Common myeloid progenitor, CD34-positive (primary cell): Measurements from ENCODE around the gene HBS1L.

ENCODE experiments used
- CTCF ChIA-PET: fragments of 350-600 bp; sonication (Branson Sonifier 250); formaldehyde crosslinking; loops from one replicate; lab custom pipeline; 2021; ENCODE audit warnings: antibody characterized with exemption; lab: Charles Lee
- POLR2A ChIA-PET: fragments of 350-600 bp; sonication (Branson Sonifier 250); formaldehyde crosslinking; loops from one replicate; lab custom pipeline; 2021; ENCODE audit warnings: antibody characterized with exemption; lab: Charles Lee
- DNase-seq, 3 donors: peaks; one replicate each; pipeline versions ENCODE4 v3.0.0 to v3.0.0-alpha.2; 2013
- H3K27ac ChIP-seq, 2 experiments: 1 replicate in 1 of 2; 2 replicates in 1 of 2; pipeline ENCODE4 v1.7.0; 2013; ENCODE audit warnings: inconsistent platforms in 2 of 2, low read length in 2 of 2, mild to moderate bottlenecking in 2 of 2, low read depth in 1 of 2, moderate library complexity in 1 of 2; ENCODE audit not compliant: severe bottlenecking in 2 of 2, insufficient read depth in 1 of 2, poor library complexity in 1 of 2
- H3K27me3 ChIP-seq, 5 experiments: replicated peaks in 2 of 5; 1 replicate in 3 of 5; 2 replicates in 2 of 5; pipeline versions ENCODE4 v1.6.1 to v1.7.0; 2013; ENCODE audit warnings: low read length in 4 of 5, mild to moderate bottlenecking in 2 of 5, moderate library complexity in 2 of 5, inconsistent platforms in 1 of 5; ENCODE audit not compliant: insufficient read depth in 5 of 5, control insufficient read depth in 4 of 5
- H3K36me3 ChIP-seq, 4 experiments: 1 replicate in 2 of 4; 2 replicates in 2 of 4; pipeline versions ENCODE4 v1.6.1 to v1.7.0; 2013; ENCODE audit warnings: low read length in 3 of 4, control low read depth in 1 of 4, mild to moderate bottlenecking in 1 of 4; ENCODE audit not compliant: control insufficient read depth in 4 of 4, insufficient read depth in 4 of 4
- H3K4me1 ChIP-seq, 4 experiments: 1 replicate in 3 of 4; 2 replicates in 1 of 4; pipeline versions ENCODE4 v1.6.1 to v1.7.1; 2013; ENCODE audit warnings: low read length in 3 of 4, mild to moderate bottlenecking in 3 of 4, control low read depth in 1 of 4, inconsistent platforms in 1 of 4, moderate library complexity in 1 of 4; ENCODE audit not compliant: control insufficient read depth in 4 of 4, insufficient read depth in 4 of 4; ENCODE audit errors: control extremely low read depth in 1 of 4
- H3K4me3 ChIP-seq, 7 experiments: 1 replicate in 4 of 7; 2 replicates in 3 of 7; pipeline versions ENCODE4 v1.5.1 to v1.7.0; 2013; ENCODE audit warnings: mild to moderate bottlenecking in 7 of 7, low read length in 6 of 7, moderate library complexity in 6 of 7, inconsistent platforms in 2 of 7, low read depth in 2 of 7, control low read depth in 1 of 7; ENCODE audit not compliant: insufficient read depth in 4 of 7, control insufficient read depth in 1 of 7; ENCODE audit errors: extremely low read depth in 1 of 7
- H3K9me3 ChIP-seq, 5 experiments: 1 replicate in 4 of 5; 2 replicates in 1 of 5; pipeline versions ENCODE4 v1.6.1 to v1.7.1; 2013; ENCODE audit warnings: low read length in 4 of 5, mild to moderate bottlenecking in 2 of 5, inconsistent platforms in 1 of 5, low read depth in 1 of 5, moderate library complexity in 1 of 5; ENCODE audit not compliant: control insufficient read depth in 4 of 5, insufficient read depth in 2 of 5; ENCODE audit errors: control extremely low read depth in 1 of 5
- WGBS: methylation state at CpG from one replicate; pipeline ENCODE4 v1.1.5; 2013; ENCODE audit not compliant: insufficient coverage; 5-methylcytosine and 5-hydroxymethylcytosine counted together

The HBS1L gene

GRCh38 chr6:135036731-135037420 lies 17.7 kb downstream of the HBS1L start:
- Histone ChIP-seq H3K4me3 (no peak overlapping the region), H3K36me3 (peaks cover 5 to 44% (median 27%) of the 10 kb centered on the region in 4 experiments), H3K27ac (no peak overlapping the region), H3K4me1 (no peaks in the 10 kb centered on the region), H3K9me3 (no peaks in the 10 kb centered on the region), H3K27me3 (no peaks in the 10 kb centered on the region)
- 100% methylated on average over 4 of the region's 5 CpGs for WGBS
- ChIA-PET CTCF (interaction anchor here (0.7 to 2.1 kb wide), 5 partner anchors 9 to 148 kb away, joined by 3 to 5 read pairs (median 4); no protein-coding TSS in a partner anchor), POLR2A (interaction anchor here (0.6 kb wide), 1 partner anchor 147 kb away, joined by 4 read pairs; no protein-coding TSS in a partner anchor)
- DNase-seq = no peak

GRCh38 chr6:135033238-135033637 lies 21.4 kb downstream of the HBS1L start:
- peaks cover 9 to 46% (median 23%) of the 10 kb centered on the region in 4 experiments for H3K36me3 ChIP-seq
- H3K27me3 ChIP-seq = no peaks in the 10 kb centered on the region
- POLR2A ChIA-PET = interaction anchor here (0.6 kb wide), 1 partner anchor 367 kb away, joined by 5 read pairs; no protein-coding TSS in a partner anchor
- H3K27ac ChIP-seq = no peak overlapping the region
- CTCF ChIA-PET = no interaction called here
- DNase-seq = no peak
- 93% methylated on average over 3 of the region's 3 CpGs for WGBS
- H3K9me3 ChIP-seq = no peaks in the 10 kb centered on the region
- no peak overlapping the region for H3K4me3 ChIP-seq
- H3K4me1 ChIP-seq = no peaks in the 10 kb centered on the region

- no peaks in the 10 kb centered on the region for H3K27me3 ChIP-seq
- H3K27ac ChIP-seq = no peak overlapping the region
- H3K4me3 ChIP-seq = no peak overlapping the region
- H3K4me1 ChIP-seq = no peaks in the 10 kb centered on the region
- DNase-seq = no peak
- peaks cover 6 to 29% (median 13%) of the 10 kb centered on the region in 4 experiments for H3K36me3 ChIP-seq
- ChIA-PET CTCF (interaction anchor here (1.3 kb wide), 1 partner anchor 10 kb away, joined by 3 read pairs; no protein-coding TSS in a partner anchor), POLR2A (no interaction called here)
- no peaks in the 10 kb centered on the region for H3K9me3 ChIP-seq
- WGBS = 75% methylated on average over 4 of the region's 5 CpGs
Observed at GRCh38 chr6:135030532-135031178, 24.0 kb downstream of the HBS1L start.

- POLR2A ChIA-PET = no interaction called here
- no peaks in the 10 kb centered on the region for H3K27me3 ChIP-seq
- no peaks in the 10 kb centered on the region for H3K9me3 ChIP-seq
- peaks cover 9 to 29% (median 15%) of the 10 kb centered on the region in 4 experiments for H3K36me3 ChIP-seq
- H3K4me1 ChIP-seq = no peaks in the 10 kb centered on the region
- H3K4me3 ChIP-seq = no peak overlapping the region
- CTCF ChIA-PET = interaction anchor here (1.3 kb wide), 1 partner anchor 11 kb away, joined by 3 read pairs; no protein-coding TSS in a partner anchor
- 100% methylated on average over 2 of the region's 3 CpGs for WGBS
- H3K27ac ChIP-seq = no peak overlapping the region
- DNase-seq = no peak
Observed at GRCh38 chr6:135030056-135030473, 24.6 kb downstream of the HBS1L start.

- ChIA-PET CTCF (interaction anchor here (1.2 kb wide), 1 partner anchor 93 kb away, joined by 4 read pairs; no protein-coding TSS in a partner anchor), POLR2A (no interaction called here)
- H3K4me3 ChIP-seq = no peak overlapping the region
- no peaks in the 10 kb centered on the region for H3K9me3 ChIP-seq
- 92% methylated on average over 2 of the region's 2 CpGs for WGBS
- no peaks in the 10 kb centered on the region for H3K27me3 ChIP-seq
- H3K27ac ChIP-seq = no peak overlapping the region
- DNase-seq = no peak
- H3K36me3 ChIP-seq = peaks cover 5 to 12% (median 8%) of the 10 kb centered on the region in 4 experiments
- H3K4me1 ChIP-seq = peaks cover 0 to 4% (median 3%) of the 10 kb centered on the region in 4 experiments
Observed at GRCh38 chr6:135025775-135026174, 28.8 kb downstream of the HBS1L start.

GRCh38 chr6:135025175-135025574 lies 29.4 kb downstream of the HBS1L start:
- Histone ChIP-seq H3K9me3 (no peaks in the 10 kb centered on the region), H3K27me3 (no peaks in the 10 kb centered on the region), H3K4me3 (no peak overlapping the region), H3K36me3 (peaks cover 3 to 11% (median 4%) of the 10 kb centered on the region in 4 experiments), H3K27ac (no peak overlapping the region), H3K4me1 (peaks cover 0 to 4% (median 3%) of the 10 kb centered on the region in 4 experiments)
- CTCF ChIA-PET = interaction anchor here (1.2 kb wide), 1 partner anchor 93 kb away, joined by 4 read pairs; no protein-coding TSS in a partner anchor
- 100% methylated on average over 1 of the region's 2 CpGs for WGBS
- POLR2A ChIA-PET = no interaction called here
- DNase-seq = no peak
